HG02840 (cell line): ENCODE data around the gene NAV3.

Experiments used
- ATAC-seq: cut with Tn5 transposase; IDR thresholded peaks from one replicate; pipeline ENCODE4 v1.9.1; 2021; ENCODE audit warnings: mild to moderate bottlenecking, moderate library complexity, moderate number of reproducible peaks; ENCODE audit not compliant: unreplicated experiment, low FRiP score

The NAV3 gene

GRCh38 chr12:77918046-77918445, 87.4 kb downstream of the NAV3 start:
- no peak for ATAC-seq

GRCh38 chr12:77919450-77919849, 88.8 kb downstream of the NAV3 start:
- ATAC-seq = no peak

GRCh38 chr12:77923882-77924281, 93.2 kb downstream of the NAV3 start:
- no peak for ATAC-seq

- ATAC-seq = no peak
These were observed 94.0 kb downstream of the NAV3 start for GRCh38 chr12:77924703-77925102.

GRCh38 chr12:77925536-77926108, 94.9 kb downstream of the NAV3 start:
- ATAC-seq = peak; percentile 97

- no peak for ATAC-seq
These were observed 97.4 kb downstream of the NAV3 start for GRCh38 chr12:77928078-77928477.

- no peak for ATAC-seq
These were observed 101.5 kb downstream of the NAV3 start for GRCh38 chr12:77932216-77932615.

- no peak for ATAC-seq
These were observed 107.6 kb downstream of the NAV3 start for GRCh38 chr12:77938301-77938700.

GRCh38 chr12:77940011-77940423, 109.3 kb downstream of the NAV3 start:
- no peak for ATAC-seq

- ATAC-seq = no peak
These were observed 109.9 kb downstream of the NAV3 start for GRCh38 chr12:77940567-77940966.

- ATAC-seq = no peak
These were observed 110.7 kb downstream of the NAV3 start for GRCh38 chr12:77941401-77941800.

- ATAC-seq = no peak
These were observed 112.8 kb downstream of the NAV3 start for GRCh38 chr12:77943466-77943865.

- ATAC-seq = no peak
These were observed 115.9 kb downstream of the NAV3 start for GRCh38 chr12:77946541-77947061.

- no peak for ATAC-seq
These were observed 116.6 kb downstream of the NAV3 start for GRCh38 chr12:77947330-77947729.

- no peak for ATAC-seq
These were observed 117.1 kb downstream of the NAV3 start for GRCh38 chr12:77947746-77948145.

- ATAC-seq = no peak
These were observed 119.2 kb downstream of the NAV3 start for GRCh38 chr12:77949943-77950342.

GRCh38 chr12:77953528-77954205, 123.0 kb downstream of the NAV3 start:
- no peak for ATAC-seq

- no peak for ATAC-seq
These were observed 123.5 kb downstream of the NAV3 start for GRCh38 chr12:77954206-77954555.

- no peak for ATAC-seq
These were observed 126.4 kb downstream of the NAV3 start for GRCh38 chr12:77957062-77957461.

- ATAC-seq = no peak
These were observed 133.0 kb downstream of the NAV3 start for GRCh38 chr12:77963576-77964178.

GRCh38 chr12:77965790-77966189, 135.1 kb downstream of the NAV3 start:
- no peak for ATAC-seq

- no peak for ATAC-seq
These were observed 137.3 kb downstream of the NAV3 start for GRCh38 chr12:77968021-77968420.
